ENCODE measurements around the gene OLIG2. TPM values are rescaled to one million over a fixed set of nuclear protein-coding genes. Genes with fewer than 3 reads are reported as not detected.

Gene OLIG2
- total and polyA plus RNA-seq, 2 donors (not counting 3 experiments of a cell fraction or from before 2014, with no cell fraction given), result not detected

- Histone ChIP-seq H4K20me1 (replicated peaks; ENCODE audit: control insufficient read depth, extremely low read depth, insufficient read depth, low read length) (no peaks in the 10 kb centered on the region), H2AFZ (ENCODE audit: low read depth, low read length) (no peak overlapping the region), H3K4me1 (ENCODE audit: control insufficient read depth, extremely low read depth, insufficient read depth, low read length) (peaks cover 30% of the 10 kb centered on the region), H3K36me3 (ENCODE audit: control insufficient read depth in 2 of 2, extremely low read depth in 1 of 2, insufficient read depth in 2 of 2, low read length in 2 of 2) (no peaks in the 10 kb centered on the region), H3K9me3 (replicated peaks; ENCODE audit: control insufficient read depth, insufficient read depth, low read length) (no peaks in the 10 kb centered on the region), H3K4me2 (ENCODE audit: insufficient read depth, low read length) (no peak overlapping the region), H3K27me3 (ENCODE audit: control insufficient read depth in 2 of 2, insufficient read depth in 2 of 2, low read length in 2 of 2) (peaks cover 0 to 1% of the 10 kb centered on the region in 2 experiments), H3K27ac (ENCODE audit: insufficient read depth, low read depth, low read length) (no peak overlapping the region), H3K9ac (replicated peaks; ENCODE audit: extremely low read depth, insufficient read depth, low read length) (no peak overlapping the region), H3K9me1 (replicated peaks; ENCODE audit: control insufficient read depth, extremely low read depth, insufficient read depth, low read length) (no peaks in the 10 kb centered on the region), H3K79me2 (ENCODE audit: control insufficient read depth, insufficient read depth, low read length) (no peaks in the 10 kb centered on the region), H3K4me3 (replicated peaks in 1 of 3; ENCODE audit: insufficient read depth in 1 of 3, low read depth in 1 of 3, low read length in 3 of 3) (no peak overlapping the region)
- ChIA-PET POLR2A (no interaction called here), CTCF (interaction anchor here (1.4 kb wide), 1 partner anchor 10 kb away, joined by 3 read pairs; no protein-coding TSS in a partner anchor)
- intact Hi-C loops (cut with micrococcal nuclease), result no loop called here
- no peak for FAIRE-seq
- BruUV-seq (replicated peaks), result no TSS peak
- TF ChIP-seq CTCF (IDR thresholded peaks at IDR 0.05; ENCODE audit: extremely low read depth in 1 of 2, insufficient read depth in 1 of 2, low read depth in 1 of 2, low read length in 2 of 2), result no peak
- TF ChIP-seq, protein P1, sequence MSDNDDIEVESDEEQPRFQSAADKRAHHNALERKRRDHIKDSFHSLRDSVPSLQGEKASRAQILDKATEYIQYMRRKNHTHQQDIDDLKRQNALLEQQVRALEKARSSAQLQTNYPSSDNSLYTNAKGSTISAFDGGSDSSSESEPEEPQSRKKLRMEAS (IDR thresholded peaks at IDR 0.05; ENCODE audit: insufficient read depth, insufficient read length), result no peak
- dilution Hi-C loops (cut with MboI; ENCODE audit: extremely low pct_ligation_motif_present, low sequenced_read_pairs), result no loop called here
- DNase-seq (ENCODE audit: low read depth, low spot score), result no peak
Measured at GRCh38 chr21:33040215-33040614, 14.5 kb downstream of the OLIG2 start.

- Histone ChIP-seq H3K4me1 (ENCODE audit: control insufficient read depth, extremely low read depth, insufficient read depth, low read length) (peaks cover 22% of the 10 kb centered on the region), H3K9ac (replicated peaks; ENCODE audit: extremely low read depth, insufficient read depth, low read length) (no peak overlapping the region), H4K20me1 (replicated peaks; ENCODE audit: control insufficient read depth, extremely low read depth, insufficient read depth, low read length) (no peaks in the 10 kb centered on the region), H3K4me3 (replicated peaks in 1 of 3; ENCODE audit: insufficient read depth in 1 of 3, low read depth in 1 of 3, low read length in 3 of 3) (no peak overlapping the region), H2AFZ (ENCODE audit: low read depth, low read length) (no peak overlapping the region), H3K9me3 (replicated peaks; ENCODE audit: control insufficient read depth, insufficient read depth, low read length) (no peaks in the 10 kb centered on the region), H3K27ac (ENCODE audit: insufficient read depth, low read depth, low read length) (no peak overlapping the region), H3K9me1 (replicated peaks; ENCODE audit: control insufficient read depth, extremely low read depth, insufficient read depth, low read length) (no peaks in the 10 kb centered on the region), H3K27me3 (ENCODE audit: control insufficient read depth in 2 of 2, insufficient read depth in 2 of 2, low read length in 2 of 2) (peaks cover 0 to 4% of the 10 kb centered on the region in 2 experiments), H3K4me2 (ENCODE audit: insufficient read depth, low read length) (no peak overlapping the region), H3K36me3 (ENCODE audit: control insufficient read depth in 2 of 2, extremely low read depth in 1 of 2, insufficient read depth in 2 of 2, low read length in 2 of 2) (no peaks in the 10 kb centered on the region), H3K79me2 (ENCODE audit: control insufficient read depth, insufficient read depth, low read length) (no peaks in the 10 kb centered on the region)
- ChIA-PET CTCF (interaction anchor here (1.2 kb wide), 1 partner anchor 48 kb away, joined by 3 read pairs; no protein-coding TSS in a partner anchor), POLR2A (no interaction called here)
- FAIRE-seq (no peak), DNase-seq (ENCODE audit: low read depth, low spot score) (no peak)
- dilution Hi-C loops (cut with MboI; ENCODE audit: extremely low pct_ligation_motif_present, low sequenced_read_pairs), result no loop called here
- intact Hi-C loops (cut with micrococcal nuclease), result no loop called here
- BruUV-seq (replicated peaks), result no TSS peak
- no peak for TF ChIP-seq POLR2AphosphoS5 (IDR thresholded peaks at IDR 0.05; ENCODE audit: insufficient read depth, low read depth, low read length)
- TF ChIP-seq GATA2 (IDR thresholded peaks at IDR 0.05; ENCODE audit: insufficient read depth, insufficient read length, low read depth, low read length), result no peak
- no peak for TF ChIP-seq POLR2A (IDR thresholded peaks at IDR 0.05; ENCODE audit: low read depth, low read length)
- TF ChIP-seq, protein P1 (IDR thresholded peaks at IDR 0.05; ENCODE audit: insufficient read depth, insufficient read length), result no peak
- TF ChIP-seq MYC (IDR thresholded peaks at IDR 0.05; ENCODE audit: low read depth, low read length), result no peak
- TF ChIP-seq FOS (IDR thresholded peaks at IDR 0.05; ENCODE audit: borderline replicate concordance, insufficient read depth, low read length), result no peak
- no peak for TF ChIP-seq EZH2 (IDR thresholded peaks at IDR 0.05; ENCODE audit: borderline replicate concordance, low read depth, low read length, severe bottlenecking)
- TF ChIP-seq JUN (IDR thresholded peaks at IDR 0.05; ENCODE audit: borderline replicate concordance, insufficient read depth, insufficient read length, low read depth), result no peak
- TF ChIP-seq CTCF (IDR thresholded peaks at IDR 0.05; ENCODE audit: extremely low read depth in 1 of 2, insufficient read depth in 1 of 2, low read depth in 1 of 2, low read length in 2 of 2), result no peak
Measured at GRCh38 chr21:33041981-33042380, 16.2 kb downstream of the OLIG2 start.

All from endothelial cell of umbilical vein (primary cell).